Naive B cell (primary cell): ENCODE data around the gene DLX4. TPM values are rescaled to one million over a fixed set of nuclear protein-coding genes. Genes with fewer than 3 reads are reported as not detected.

Experiments used
- ATAC-seq, 2 donors: fragments of 150-1000 bp; cut with Tn5 transposase; 2 replicates each; pipeline ENCODE4 v1.10.0; 2021; ENCODE audit warnings: low read depth in 2 of 2, mild to moderate bottlenecking in 2 of 2, moderate library complexity in 2 of 2
- DNase-seq: peaks from one replicate; pipeline ENCODE4 v3.0.0; 2022
- H3K27ac Mint-ChIP-seq, 6 donors: one replicate each; pipeline ENCODE4 v1.8.0; 2020 to 2022; ENCODE audit warnings: mild to moderate bottlenecking in 6 of 6, mixed read lengths in 6 of 6, moderate library complexity in 5 of 6, inconsistent platforms in 2 of 6
- H3K27me3 Mint-ChIP-seq, 3 donors: one replicate each; pipeline ENCODE4 v1.8.0; 2021 to 2022; ENCODE audit warnings: mixed read lengths in 3 of 3, mild to moderate bottlenecking in 1 of 3
- H3K36me3 Mint-ChIP-seq, 2 donors: one replicate each; pipeline ENCODE4 v1.8.0; 2020 to 2022; ENCODE audit warnings: mixed read lengths in 2 of 2, inconsistent platforms in 1 of 2, mild to moderate bottlenecking in 1 of 2
- H3K4me1 Mint-ChIP-seq, 3 donors: one replicate each; pipeline ENCODE4 v1.8.0; 2020 to 2022; ENCODE audit warnings: mixed read lengths in 3 of 3, inconsistent platforms in 1 of 3, mild to moderate bottlenecking in 1 of 3, moderate library complexity in 1 of 3
- H3K4me3 Mint-ChIP-seq, 8 donors: one replicate each; pipeline ENCODE4 v1.8.0; 2020 to 2022; ENCODE audit warnings: mild to moderate bottlenecking in 8 of 8, mixed read lengths in 8 of 8, moderate library complexity in 8 of 8, inconsistent platforms in 2 of 8
- H3K9me3 Mint-ChIP-seq, 7 donors: one replicate each; pipeline ENCODE4 v1.8.0; 2020 to 2022; ENCODE audit warnings: mixed read lengths in 7 of 7, mild to moderate bottlenecking in 5 of 7, inconsistent platforms in 2 of 7, moderate library complexity in 1 of 7
- polyA plus RNA-seq, 6 donors: library from polyadenylated mRNA; unstranded; fragments of 300-500 nt; fragmentation: Illumina TruSeq; gene quantifications; one replicate each; pipeline ENCODE4 v1.2.3, GENCODE V29; 2021; ENCODE audit warnings: low read depth in 6 of 6

DLX4 gene
- polyA plus RNA-seq, 6 donors from 2014 or later: 0.18 to 0.22 (median 0.21) TPM; not detected in 3

- DNase-seq (no peak), ATAC-seq (no peak)
- Mint-ChIP-seq H3K9me3 (no peaks in the 10 kb centered on the region), H3K27me3 (peaks cover 52 to 98% (median 88%) of the 10 kb centered on the region in 3 donors), H3K4me1 (peaks cover 1 to 3% (median 2%) of the 10 kb centered on the region in 3 donors), H3K36me3 (no peaks in the 10 kb centered on the region), H3K4me3 (no peak overlapping the region), H3K27ac (no peak overlapping the region)
Measured at GRCh38 chr17:49987681-49988441, 18.9 kb downstream of the DLX4 start.

DNA sequence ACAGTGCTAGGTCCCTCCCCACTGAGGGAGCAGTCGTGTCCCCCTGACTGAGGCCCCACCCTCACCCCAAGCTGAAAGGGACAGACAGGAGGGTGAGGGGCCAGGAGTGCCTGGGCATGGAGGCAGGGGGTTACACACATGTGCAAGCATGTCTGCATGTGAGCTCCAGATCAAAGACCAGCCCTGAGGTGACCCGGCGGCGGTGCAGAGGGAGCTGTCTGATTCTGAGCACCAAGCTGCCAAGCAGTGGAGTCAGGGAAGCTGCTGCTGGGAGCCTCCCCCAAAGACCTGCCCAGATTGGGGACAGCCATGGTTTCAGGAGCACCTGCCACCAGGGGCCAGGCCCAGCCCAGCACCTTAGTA is 20.5 kb downstream of the DLX4 start:
- no peak overlapping the region for H3K4me3 Mint-ChIP-seq
- H3K9me3 Mint-ChIP-seq: peaks cover 0 to 3% (median 0%) of the 10 kb centered on the region in 7 donors
- H3K36me3 Mint-ChIP-seq: peaks cover 0 to 9% of the 10 kb centered on the region in 2 donors
- DNase-seq (no peak), ATAC-seq (no peak)
- H3K27ac Mint-ChIP-seq: no peak overlapping the region
- H3K4me1 Mint-ChIP-seq: peaks cover 11 to 14% (median 12%) of the 10 kb centered on the region in 3 donors
- peaks cover 63 to 98% (median 94%) of the 10 kb centered on the region in 3 donors for H3K27me3 Mint-ChIP-seq

GRCh38 chr17:49990331-49990730 is 21.3 kb downstream of the DLX4 start:
- no peak for ATAC-seq
- Mint-ChIP-seq H3K9me3 (peaks cover 0 to 3% (median 0%) of the 10 kb centered on the region in 7 donors), H3K36me3 (peaks cover 0 to 17% of the 10 kb centered on the region in 2 donors), H3K4me1 (peaks cover 19 to 23% (median 20%) of the 10 kb centered on the region in 3 donors), H3K27ac (no peak overlapping the region), H3K27me3 (peaks cover 66 to 98% (median 94%) of the 10 kb centered on the region in 3 donors), H3K4me3 (no peak overlapping the region)
- DNase-seq: no peak

- H3K9me3 Mint-ChIP-seq: peaks cover 0 to 3% (median 0%) of the 10 kb centered on the region in 7 donors
- peaks cover 23 to 27% (median 24%) of the 10 kb centered on the region in 3 donors for H3K4me1 Mint-ChIP-seq
- ATAC-seq (no peak), DNase-seq (no peak)
- H3K36me3 Mint-ChIP-seq: peaks cover 0 to 20% of the 10 kb centered on the region in 2 donors
- peaks cover 67 to 98% (median 94%) of the 10 kb centered on the region in 3 donors for H3K27me3 Mint-ChIP-seq
- no peak overlapping the region for H3K27ac Mint-ChIP-seq
- peak overlapping the region in 1 of 8 donors; percentile 33 for H3K4me3 Mint-ChIP-seq
Measured at GRCh38 chr17:49990921-49991320, 21.9 kb downstream of the DLX4 start.

GRCh38 chr17:49991409-49991808 is 22.4 kb downstream of the DLX4 start:
- Mint-ChIP-seq H3K36me3 (peaks cover 0 to 20% of the 10 kb centered on the region in 2 donors), H3K4me3 (no peak overlapping the region), H3K27ac (no peak overlapping the region), H3K4me1 (peaks cover 27 to 32% (median 28%) of the 10 kb centered on the region in 3 donors), H3K9me3 (peaks cover 0 to 3% (median 0%) of the 10 kb centered on the region in 7 donors), H3K27me3 (peaks cover 72 to 98% (median 96%) of the 10 kb centered on the region in 3 donors)
- ATAC-seq (no peak), DNase-seq (no peak)

- Mint-ChIP-seq H3K4me3 (peak overlapping the region; percentile 13 to 89 (median 76)), H3K27me3 (peaks cover 69 to 95% (median 92%) of the 10 kb centered on the region in 3 donors), H3K27ac (no peak overlapping the region), H3K36me3 (peaks cover 0 to 20% of the 10 kb centered on the region in 2 donors), H3K4me1 (peaks cover 30 to 35% (median 32%) of the 10 kb centered on the region in 3 donors), H3K9me3 (peaks cover 0 to 3% (median 0%) of the 10 kb centered on the region in 7 donors)
- ATAC-seq (no peak), DNase-seq (no peak)
Measured at GRCh38 chr17:49992191-49992932, 23.4 kb downstream of the DLX4 start.

DNA sequence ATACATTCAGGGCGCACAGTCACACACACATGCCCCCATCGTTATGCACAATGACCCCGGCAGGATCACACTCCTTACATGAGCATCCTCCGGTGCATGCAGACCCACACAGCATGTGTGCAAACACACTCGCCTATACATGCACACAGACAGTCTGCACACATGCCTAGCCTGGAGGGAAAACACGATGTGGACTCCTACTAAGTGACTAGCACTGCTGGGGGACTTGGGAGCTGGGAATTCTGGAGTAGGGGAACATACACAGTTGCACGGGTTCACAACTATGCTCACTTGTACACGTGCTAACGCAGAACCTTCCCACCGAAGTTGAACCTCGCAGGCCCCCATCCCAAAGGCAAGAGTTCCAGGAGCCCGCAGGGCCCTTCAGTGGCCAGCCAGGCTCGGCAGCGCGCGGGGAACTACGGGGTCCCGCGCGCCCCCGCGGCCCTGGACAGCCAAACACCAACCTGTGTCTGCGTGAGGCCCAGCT is 24.0 kb downstream of the DLX4 start:
- peaks cover 0 to 20% of the 10 kb centered on the region in 2 donors for H3K36me3 Mint-ChIP-seq
- peaks cover 31 to 35% (median 33%) of the 10 kb centered on the region in 3 donors for H3K4me1 Mint-ChIP-seq
- ATAC-seq (no peak), DNase-seq (no peak)
- H3K27me3 Mint-ChIP-seq: peaks cover 69 to 95% (median 92%) of the 10 kb centered on the region in 3 donors
- no peak overlapping the region for H3K27ac Mint-ChIP-seq
- peaks cover 0 to 3% (median 0%) of the 10 kb centered on the region in 7 donors for H3K9me3 Mint-ChIP-seq
- H3K4me3 Mint-ChIP-seq: peak overlapping the region; percentile 13 to 89 (median 77)

DNA sequence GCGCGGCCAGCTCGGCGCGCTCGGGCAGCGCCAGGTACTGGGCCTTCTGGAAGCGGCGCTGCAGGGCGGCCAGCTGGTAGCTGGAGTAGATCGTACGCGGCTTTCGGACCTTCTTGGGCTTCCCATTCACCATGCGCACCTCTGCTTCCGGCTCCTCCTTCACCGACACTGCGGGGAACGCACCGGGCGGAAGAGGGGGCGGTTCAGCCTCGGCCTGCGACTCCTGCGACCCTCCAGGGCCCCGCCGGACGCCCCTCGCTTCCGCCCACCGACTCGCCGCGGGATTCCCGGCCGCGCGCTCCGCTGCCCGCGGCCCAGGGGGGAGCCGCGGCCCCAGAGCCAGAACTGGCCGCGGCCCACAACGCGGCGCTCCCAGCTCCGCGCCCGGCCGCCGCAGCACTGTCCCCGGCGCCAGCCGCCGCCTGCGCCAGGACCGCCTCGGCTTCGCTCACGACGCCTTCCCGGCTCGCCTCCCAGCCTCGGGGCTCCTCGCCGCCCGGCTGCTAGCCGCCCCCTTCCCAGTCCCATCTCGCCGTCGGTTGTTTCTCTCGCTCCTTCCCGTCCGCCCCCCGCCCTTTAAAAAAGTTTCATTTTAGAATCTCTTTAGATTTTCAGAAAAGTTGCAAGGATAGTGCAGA is 24.6 kb downstream of the DLX4 start:
- peak overlapping the region in 1 of 6 donors; percentile 34 for H3K27ac Mint-ChIP-seq
- H3K4me1 Mint-ChIP-seq: peaks cover 35 to 39% (median 36%) of the 10 kb centered on the region in 3 donors
- H3K9me3 Mint-ChIP-seq: peaks cover 0 to 3% (median 0%) of the 10 kb centered on the region in 7 donors
- DNase-seq (no peak), ATAC-seq (peak in 1 of 2 donors; percentile 17)
- H3K27me3 Mint-ChIP-seq: peaks cover 72 to 95% (median 92%) of the 10 kb centered on the region in 3 donors
- H3K4me3 Mint-ChIP-seq: peak overlapping the region; percentile 82 to 95 (median 90)
- peaks cover 0 to 20% of the 10 kb centered on the region in 2 donors for H3K36me3 Mint-ChIP-seq

DNA sequence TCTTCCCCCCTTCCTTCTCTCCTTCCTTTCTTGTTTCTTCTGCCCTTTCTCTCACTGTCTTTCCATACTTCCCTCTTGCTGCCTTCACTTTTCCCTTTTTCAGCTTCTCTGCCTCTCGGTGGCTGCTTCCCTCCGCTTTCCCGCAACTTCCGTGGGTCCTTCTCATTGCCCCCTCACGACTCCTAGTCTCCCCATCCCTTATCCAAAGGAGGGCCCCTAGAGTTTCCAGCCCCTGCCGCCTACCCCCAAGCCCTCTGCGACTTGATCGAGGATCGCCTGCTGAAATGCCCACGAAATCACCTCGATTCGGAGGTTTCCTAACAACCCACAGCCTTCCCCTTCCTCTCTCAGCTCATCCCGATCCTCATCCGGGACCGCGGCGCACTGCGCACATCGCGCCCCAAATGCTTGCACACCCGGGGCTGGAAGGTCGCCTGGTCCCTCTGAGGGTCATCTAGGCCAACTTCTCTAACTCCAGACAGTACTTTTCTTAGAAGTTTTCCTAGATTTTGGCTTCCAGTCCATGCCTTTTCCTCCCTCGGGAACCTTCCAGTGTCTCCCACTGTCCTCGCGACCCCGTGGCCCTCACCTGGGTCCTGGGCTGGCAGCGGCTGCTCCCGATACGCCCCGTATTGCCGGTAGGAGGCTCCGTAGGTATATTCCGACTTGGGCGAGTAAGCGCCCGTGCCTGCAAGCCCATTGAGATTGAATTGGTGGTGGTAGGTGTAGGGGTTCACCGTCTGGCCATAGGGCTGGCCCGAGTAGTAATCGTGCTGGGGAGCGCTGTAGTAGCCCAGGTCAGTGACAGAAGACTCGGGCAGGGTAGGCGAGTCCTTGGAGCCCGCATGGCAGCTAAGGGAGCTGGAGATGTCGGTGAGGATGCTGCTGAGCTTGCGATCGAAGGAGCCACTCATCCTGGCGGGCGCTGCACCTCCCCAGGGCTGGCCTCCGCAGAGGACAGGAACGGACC is 25.4 kb downstream of the DLX4 start:
- Mint-ChIP-seq H3K36me3 (peaks cover 0 to 20% of the 10 kb centered on the region in 2 donors), H3K27ac (peak overlapping the region in 3 of 6 donors; percentile 34 to 82 (median 72)), H3K4me1 (peaks cover 35 to 39% (median 36%) of the 10 kb centered on the region in 3 donors), H3K4me3 (peak overlapping the region; percentile 82 to 95 (median 90)), H3K27me3 (peaks cover 70 to 95% (median 92%) of the 10 kb centered on the region in 3 donors), H3K9me3 (peaks cover 0 to 3% (median 0%) of the 10 kb centered on the region in 7 donors)
- no peak for ATAC-seq
- DNase-seq: no peak

DNA sequence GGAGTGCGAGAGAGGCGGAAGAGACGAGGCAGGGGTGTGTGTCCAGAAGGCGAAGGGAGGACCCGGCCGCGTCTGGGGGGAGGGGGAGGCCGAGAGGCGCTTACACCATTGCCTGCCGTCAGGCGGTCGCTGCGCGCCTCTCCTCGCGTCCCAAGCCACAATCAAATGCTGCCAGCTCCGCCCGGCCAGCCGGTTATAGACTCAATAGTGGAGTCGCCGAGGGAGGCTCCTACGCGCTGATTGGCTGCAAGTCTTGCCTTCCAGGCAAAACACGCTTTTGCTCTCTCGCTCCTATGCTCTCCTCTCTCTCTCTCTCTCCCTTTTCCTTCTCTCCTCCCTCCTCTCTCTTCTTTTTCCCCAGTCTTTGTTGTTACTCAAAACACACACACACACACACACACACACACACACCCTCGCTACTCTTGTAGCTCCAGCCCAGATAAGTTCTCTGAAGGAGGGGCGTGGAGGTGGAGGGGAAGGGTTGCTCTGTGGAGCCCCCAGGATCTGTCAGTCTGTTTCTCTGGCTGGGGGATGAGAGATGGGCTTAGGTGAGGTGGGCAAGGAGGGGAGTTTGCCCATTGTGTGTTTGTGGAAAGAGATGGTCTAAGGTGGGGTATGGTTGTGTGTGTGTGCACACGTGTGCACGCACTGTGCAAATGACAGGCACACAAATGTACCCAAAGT is 26.2 kb downstream of the DLX4 start, which contains the start of gene DLX3:
DLX3 (minus strand) TSS at position 170 of the 684 bp plus-strand sequence. CDS start 226 bp downstream, outside the sequence.
- peak within 1 kb of the TSS in 5 of 6 donors; percentile 34 to 94 (median 78) for H3K27ac Mint-ChIP-seq
- H3K4me1 Mint-ChIP-seq: peaks cover 35 to 36% (median 36%) of the 10 kb centered on the region in 3 donors
- peak within 1 kb of the TSS; percentile 82 to 95 (median 90) for H3K4me3 Mint-ChIP-seq
- H3K36me3 Mint-ChIP-seq: peaks cover 0 to 20% of the 10 kb centered on the region in 2 donors
- H3K27me3 Mint-ChIP-seq: peaks cover 70 to 95% (median 90%) of the 10 kb centered on the region in 3 donors
- peaks cover 0 to 3% (median 0%) of the 10 kb centered on the region in 7 donors for H3K9me3 Mint-ChIP-seq
- DNase-seq (no peak), ATAC-seq (no peak)

DNA sequence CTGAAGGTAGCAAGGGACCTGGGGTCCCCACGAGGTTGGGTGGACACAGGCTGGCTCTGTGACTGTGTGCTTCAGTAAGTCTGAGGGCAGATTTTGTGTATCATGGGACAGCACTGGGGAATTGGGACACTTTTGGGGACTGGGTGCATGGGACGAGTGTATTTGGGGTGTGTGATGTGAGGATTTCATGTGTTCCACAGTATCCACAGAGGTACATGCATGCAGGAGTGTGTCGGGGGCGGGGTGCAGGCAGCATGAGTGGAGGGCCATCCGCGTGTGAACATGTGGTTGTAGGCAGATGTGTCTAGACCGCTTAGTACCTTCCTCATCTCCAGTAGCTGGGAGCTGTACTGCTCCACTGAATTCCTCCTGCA is 27.1 kb downstream of the DLX4 start:
- ATAC-seq (no peak), DNase-seq (no peak)
- peak overlapping the region in 3 of 6 donors; percentile 20 to 78 (median 47) for H3K27ac Mint-ChIP-seq
- H3K4me3 Mint-ChIP-seq: peak overlapping the region in 6 of 8 donors; percentile 22 to 88 (median 74)
- H3K36me3 Mint-ChIP-seq: peaks cover 0 to 20% of the 10 kb centered on the region in 2 donors
- H3K9me3 Mint-ChIP-seq: peaks cover 0 to 3% (median 0%) of the 10 kb centered on the region in 7 donors
- peaks cover 35 to 36% (median 36%) of the 10 kb centered on the region in 3 donors for H3K4me1 Mint-ChIP-seq
- peaks cover 72 to 95% (median 90%) of the 10 kb centered on the region in 3 donors for H3K27me3 Mint-ChIP-seq
